Measurements from ENCODE around the gene PRDM5.
"Not testable (repeated sequence)": the region's sequence is repeated elsewhere in the genome, so short reads cannot be mapped to it uniquely, and the experiment has no call there.

The PRDM5 gene

DNA sequence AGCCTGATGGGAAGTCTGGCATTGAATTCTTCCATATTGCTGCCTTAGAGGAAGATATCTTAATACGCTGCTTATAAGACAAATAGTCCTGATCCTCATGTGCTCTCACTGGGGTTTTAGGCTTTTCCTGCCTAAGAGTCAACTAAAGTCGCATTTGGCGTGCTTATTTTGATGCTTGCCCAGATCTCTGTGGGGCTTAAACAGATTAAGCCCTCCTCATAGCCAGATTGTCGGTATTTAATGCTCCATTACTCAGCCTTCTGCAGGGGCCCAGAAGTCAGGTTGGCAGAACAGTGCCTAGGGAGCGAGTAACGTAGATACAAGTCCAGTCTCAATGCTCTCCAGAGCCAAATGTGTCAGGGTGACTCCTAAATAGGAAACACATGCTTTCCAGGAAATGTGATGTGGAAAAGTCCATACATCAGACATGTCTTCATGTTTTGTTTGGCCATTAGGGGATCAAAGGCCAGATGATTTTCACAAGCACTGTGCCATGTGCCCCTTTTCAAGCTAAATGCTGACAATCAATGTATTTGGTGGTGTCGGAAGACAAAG lies 262.8 kb downstream of the PRDM5 start:
- DNase-seq (ENCODE audit: low read depth in 2 of 3, low spot score in 1 of 3), result no peak

DNA sequence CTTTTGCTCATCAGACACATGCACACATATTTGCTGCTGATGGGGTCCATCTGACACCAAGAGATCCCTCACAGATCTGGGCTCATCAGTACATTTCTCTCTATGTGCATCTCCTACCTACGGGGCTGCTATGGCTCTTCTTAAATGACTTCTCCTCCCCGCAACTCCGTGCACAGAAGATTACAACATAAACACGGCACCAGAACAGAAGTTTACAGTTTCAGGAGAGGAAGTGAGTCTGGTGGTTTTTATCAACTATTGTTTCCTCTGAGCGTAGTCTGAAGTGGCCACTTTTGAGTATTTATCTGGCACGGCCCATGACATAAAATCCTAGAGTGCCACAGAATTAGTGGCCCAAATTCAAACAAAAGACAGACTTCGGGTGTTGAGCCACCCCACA lies 263.8 kb downstream of the PRDM5 start:
- no peak for DNase-seq (ENCODE audit: low read depth in 2 of 3, low spot score in 1 of 3)

DNA sequence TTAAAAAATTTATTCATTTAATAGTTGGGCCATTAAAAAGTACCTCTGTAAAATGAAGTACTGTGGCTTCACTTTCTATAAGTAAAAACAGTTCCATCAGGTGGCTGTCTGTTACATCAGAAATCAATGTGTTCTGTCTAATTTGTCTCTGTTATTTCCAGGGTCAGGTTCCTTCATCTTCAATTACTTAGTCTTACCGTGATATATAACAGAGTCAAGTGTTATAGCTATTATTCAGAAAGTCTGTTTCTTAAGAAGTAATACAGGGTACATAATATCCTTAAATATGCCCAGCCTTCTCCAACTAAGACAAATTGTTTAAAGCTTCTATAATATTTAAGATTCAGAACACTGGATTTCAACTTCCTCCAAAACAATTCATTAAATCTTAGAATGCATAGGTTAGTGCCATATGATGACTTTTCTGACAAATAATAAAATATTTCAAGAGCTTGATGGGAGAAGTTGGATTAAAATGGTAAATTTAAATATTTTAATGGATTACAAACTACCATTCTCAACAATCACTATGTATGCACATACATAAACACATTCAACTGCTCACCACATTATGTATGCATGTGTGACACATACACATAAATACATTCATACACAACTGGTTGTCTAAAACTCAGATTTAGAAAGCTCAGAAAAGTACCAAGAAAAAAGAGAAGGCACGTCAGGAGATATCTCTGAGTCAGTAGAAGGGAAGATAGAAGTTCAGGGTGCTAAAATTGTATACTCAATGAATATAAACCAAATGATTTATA lies 268.5 kb downstream of the PRDM5 start:
- no peak for DNase-seq (ENCODE audit: low read depth in 2 of 3, low spot score in 1 of 3)

DNA sequence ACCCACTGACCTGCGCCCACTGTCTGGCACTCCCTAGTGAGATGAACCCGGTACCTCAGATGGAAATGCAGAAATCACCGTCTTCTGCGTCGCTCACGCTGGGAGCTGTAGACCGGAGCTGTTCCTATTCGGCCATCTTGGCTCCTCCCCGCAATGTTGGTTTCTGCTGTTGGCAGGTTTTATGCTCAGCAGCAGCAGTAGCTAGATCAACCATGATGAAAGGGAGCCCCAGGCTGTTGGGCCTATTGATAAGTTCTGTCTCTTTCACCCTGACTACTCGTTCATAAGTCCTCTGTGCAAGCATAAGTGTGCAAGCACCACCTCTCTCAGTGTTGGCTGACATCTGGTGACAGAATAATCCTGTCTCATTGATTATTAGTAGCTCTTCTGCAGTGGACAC lies 274.2 kb downstream of the PRDM5 start:
- not testable (repeated sequence) for DNase-seq (ENCODE audit: low read depth in 2 of 3, low spot score in 1 of 3)
